ENCODE results near the gene ZG16.

The ZG16 gene

DNA sequence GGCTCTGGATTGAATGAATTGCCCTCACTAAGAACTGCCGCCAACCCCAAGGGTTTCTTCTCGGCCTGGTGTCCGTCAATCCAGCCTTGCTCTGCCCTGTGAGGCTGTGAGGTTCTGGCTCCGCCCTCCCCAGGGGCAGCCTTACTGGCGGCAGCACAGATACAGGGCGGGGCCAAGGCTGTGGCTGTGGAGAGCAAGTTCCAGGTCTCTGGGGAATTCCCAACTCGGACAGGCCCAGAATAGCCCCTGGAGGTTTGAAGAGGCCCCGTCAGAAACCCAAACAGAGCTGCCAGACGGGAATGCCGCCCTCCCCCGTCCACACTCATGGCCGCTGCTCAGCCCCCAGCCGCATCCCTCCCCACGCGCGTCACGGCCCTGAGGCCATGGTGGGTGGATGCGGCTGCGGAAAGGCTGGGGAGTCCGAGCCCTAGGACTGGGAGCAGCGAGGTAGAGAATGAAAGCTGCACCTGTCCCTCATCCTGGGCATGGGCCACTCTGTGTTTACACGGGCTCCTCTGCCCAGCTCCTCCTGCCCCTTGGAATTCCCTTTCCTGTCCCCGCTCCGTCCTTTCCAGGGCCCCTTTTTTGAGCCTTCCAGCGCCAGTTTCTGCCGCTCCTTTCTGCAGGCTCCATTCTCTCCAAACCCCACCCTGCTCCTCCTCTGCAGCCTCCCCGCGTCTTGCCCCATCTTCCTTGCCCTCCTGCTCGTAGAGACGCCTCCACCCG is 33.3 kb downstream of the ZG16 start:
- TF ChIP-seq GATA3 (IDR thresholded peaks at IDR 0.05; ENCODE audit: low read depth, low read length): no peak
- TF ChIP-seq GATA2 (IDR thresholded peaks at IDR 0.05; ENCODE audit: low read depth, low read length): no peak

DNA sequence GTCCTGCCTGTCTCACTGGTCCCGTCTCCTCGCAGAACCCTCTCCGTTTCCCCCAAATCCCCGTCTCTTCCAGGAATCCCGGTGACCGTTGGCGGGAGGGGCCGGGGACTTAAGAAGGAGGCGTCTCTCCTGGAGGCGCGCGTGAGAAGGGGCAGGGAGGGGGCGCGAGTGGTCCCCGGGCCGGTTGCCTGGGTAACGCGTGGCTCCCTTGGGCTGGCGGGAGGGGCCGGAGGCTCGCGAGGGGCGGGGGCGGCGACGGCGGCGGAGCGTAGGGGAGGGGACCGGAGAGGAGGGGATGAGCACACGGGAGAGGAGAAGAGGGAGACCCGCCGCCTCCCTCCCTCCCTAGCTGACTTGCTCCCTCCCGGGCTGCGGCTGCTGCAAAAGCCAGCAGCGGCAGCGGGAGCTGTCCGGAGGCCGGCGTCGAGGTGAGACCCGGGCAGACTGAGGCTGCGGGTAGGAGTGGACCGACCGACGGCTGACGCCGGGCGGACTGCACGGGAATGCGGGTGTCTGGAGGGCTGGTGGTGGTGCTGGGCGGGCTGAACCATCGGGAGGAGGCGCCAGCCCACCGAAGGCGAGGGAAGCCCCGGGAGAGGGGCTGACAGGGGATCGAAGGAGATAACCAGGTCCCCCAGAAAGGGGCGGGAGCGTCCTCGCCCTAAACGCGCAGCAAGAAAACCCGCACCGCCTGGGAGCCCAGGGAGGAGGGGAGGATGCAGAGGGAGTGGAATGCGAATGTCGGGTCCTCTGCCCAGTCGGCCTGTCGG is 34.0 kb downstream of the ZG16 start, which contains the start of gene PRRT2:
Gene PRRT2, plus strand, starts transcription at position 298 of the 770 bp plus-strand sequence. CDS start 862 bp downstream, outside the sequence.
- TF ChIP-seq GATA2 (IDR thresholded peaks at IDR 0.05; ENCODE audit: low read depth, low read length) (no peak), GATA3 (IDR thresholded peaks at IDR 0.05; ENCODE audit: low read depth, low read length) (no peak)

DNA sequence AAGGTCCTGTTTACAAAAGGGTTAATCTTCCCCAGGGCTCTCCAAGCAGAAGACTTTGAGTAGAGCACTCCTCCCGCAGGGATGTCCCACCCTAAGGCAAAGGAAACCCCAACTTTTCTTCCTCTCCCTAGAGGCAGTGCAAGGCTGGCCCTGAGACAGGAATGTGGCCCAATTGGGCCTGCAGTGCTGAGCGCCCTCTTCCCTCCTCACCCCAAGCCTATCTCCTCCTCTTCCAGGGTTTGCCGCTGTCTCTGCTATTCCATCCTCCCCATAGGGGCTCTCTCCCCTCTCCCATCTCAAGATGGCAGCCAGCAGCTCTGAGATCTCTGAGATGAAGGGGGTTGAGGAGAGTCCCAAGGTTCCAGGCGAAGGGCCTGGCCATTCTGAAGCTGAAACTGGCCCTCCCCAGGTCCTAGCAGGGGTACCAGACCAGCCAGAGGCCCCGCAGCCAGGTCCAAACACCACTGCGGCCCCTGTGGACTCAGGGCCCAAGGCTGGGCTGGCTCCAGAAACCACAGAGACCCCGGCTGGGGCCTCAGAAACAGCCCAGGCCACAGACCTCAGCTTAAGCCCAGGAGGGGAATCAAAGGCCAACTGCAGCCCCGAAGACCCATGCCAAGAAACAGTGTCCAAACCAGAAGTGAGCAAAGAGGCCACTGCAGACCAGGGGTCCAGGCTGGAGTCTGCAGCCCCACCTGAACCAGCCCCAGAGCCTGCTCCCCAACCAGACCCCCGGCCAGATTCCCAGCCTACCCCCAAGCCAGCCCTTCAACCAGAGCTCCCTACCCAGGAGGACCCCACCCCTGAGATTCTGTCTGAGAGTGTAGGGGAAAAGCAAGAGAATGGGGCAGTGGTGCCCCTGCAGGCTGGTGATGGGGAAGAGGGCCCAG is 34.9 kb downstream of the ZG16 start:
- no peak for TF ChIP-seq GATA3 (IDR thresholded peaks at IDR 0.05; ENCODE audit: low read depth, low read length)
- TF ChIP-seq GATA2 (IDR thresholded peaks at IDR 0.05; ENCODE audit: low read depth, low read length): no peak

DNA sequence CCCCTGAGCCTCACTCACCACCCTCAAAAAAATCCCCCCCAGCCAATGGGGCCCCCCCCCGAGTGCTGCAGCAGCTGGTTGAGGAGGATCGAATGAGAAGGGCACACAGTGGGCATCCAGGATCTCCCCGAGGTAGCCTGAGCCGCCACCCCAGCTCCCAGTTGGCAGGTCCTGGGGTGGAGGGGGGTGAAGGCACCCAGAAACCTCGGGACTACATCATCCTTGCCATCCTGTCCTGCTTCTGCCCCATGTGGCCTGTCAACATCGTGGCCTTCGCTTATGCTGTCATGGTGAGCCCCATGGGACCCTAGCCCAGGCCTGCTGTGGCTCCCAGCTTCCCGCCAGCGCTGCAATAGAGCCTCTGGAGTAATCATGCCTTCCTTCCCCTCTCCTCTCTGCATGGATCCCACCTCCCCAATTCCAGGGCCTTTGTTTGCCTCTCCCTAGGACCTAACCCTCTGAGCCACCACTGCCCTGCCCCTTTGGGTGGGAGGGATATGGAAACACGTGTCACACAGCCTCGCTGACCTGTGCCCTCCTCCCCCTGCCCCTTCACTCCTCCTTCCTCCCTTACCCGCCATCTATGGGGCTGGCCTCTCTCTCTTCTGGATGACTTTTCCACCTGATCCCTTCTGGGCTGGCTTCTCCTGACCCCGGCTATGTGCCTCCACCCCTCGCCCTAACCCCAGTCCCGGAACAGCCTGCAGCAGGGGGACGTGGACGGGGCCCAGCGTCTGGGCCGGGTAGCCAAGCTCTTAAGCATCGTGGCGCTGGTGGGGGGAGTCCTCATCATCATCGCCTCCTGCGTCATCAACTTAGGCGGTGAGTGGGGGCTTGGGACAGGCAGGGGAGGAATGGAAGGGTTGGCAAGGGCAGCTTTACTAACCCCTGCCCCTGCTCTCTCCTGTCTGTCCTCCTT is 35.8 kb downstream of the ZG16 start:
- TF ChIP-seq GATA2 (IDR thresholded peaks at IDR 0.05; ENCODE audit: low read depth, low read length): no peak
- TF ChIP-seq GATA3 (IDR thresholded peaks at IDR 0.05; ENCODE audit: low read depth, low read length): no peak

DNA sequence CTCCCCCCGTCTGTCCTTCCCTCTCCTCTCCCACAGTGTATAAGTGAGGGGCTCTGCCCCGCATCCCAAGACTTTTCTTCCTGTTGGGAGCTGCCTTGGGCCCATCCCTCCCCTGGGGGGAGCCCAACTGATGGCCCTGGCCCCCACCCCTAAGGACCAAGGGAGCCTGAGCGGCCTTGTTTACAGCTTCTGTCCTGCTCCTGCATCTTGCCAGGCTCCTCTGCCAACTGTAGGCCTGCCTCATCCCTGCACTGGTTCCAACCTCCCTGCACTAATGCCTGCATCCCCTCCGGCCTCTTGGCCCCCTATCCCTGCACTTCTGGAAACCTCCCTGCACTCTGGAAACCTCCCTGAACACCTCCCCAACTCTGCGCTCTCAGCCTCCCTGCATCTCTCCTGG is 36.5 kb downstream of the ZG16 start:
- TF ChIP-seq GATA3 (IDR thresholded peaks at IDR 0.05; ENCODE audit: low read depth, low read length): no peak
- TF ChIP-seq GATA2 (IDR thresholded peaks at IDR 0.05; ENCODE audit: low read depth, low read length): no peak

GRCh38 chr16:29815032-29815721 is 37.1 kb downstream of the ZG16 start:
- TF ChIP-seq GATA2 (IDR thresholded peaks at IDR 0.05; ENCODE audit: low read depth, low read length) (no peak), GATA3 (IDR thresholded peaks at IDR 0.05; ENCODE audit: low read depth, low read length) (no peak)

DNA sequence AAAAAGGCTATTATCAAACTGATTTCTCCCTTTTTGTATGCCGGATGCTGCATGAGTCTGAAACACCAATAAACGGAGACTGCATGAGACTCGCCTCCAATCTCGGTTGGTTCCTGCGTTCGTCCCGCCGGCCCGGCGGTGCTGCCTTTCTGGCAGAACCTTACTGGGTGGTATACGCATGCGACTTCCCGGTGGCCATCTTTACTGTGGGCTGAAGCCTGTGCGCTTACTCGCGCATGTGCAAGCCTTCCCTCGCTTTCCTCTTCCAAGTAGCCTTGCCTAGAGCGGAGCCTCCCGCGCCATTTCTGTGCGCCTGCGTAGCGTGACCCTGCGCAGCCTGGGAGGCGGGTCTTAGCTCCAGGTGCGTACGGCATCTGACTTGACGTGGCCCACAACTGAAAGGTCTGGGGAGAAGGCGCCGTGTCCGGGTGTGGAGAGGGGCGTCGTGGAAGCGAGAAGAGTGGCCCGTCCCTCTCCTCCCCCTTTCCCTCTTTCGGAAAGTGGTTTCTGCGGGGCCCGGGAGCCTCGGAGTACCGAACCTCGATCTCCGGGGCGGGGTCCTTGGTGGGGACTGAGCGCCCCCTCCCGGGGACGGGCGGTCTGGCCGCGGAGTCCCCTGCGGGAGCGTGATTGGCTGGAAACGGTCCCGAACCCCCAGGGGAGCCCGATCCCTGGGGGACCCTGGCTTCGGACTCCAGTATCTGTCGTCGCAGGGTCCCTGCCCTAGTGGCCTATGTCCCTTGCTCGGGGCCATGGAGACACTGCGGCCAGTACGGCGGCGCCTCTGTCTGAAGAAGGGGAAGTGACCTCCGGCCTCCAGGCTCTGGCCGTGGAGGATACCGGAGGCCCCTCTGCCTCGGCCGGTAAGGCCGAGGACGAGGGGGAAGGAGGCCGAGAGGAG is 38.0 kb downstream of the ZG16 start, which contains the start of gene PAGR1:
Gene PAGR1, plus strand, starts transcription at position 360 of the 901 bp plus-strand sequence. Its CDS starts 374 bp downstream, at position 734.
- no peak for TF ChIP-seq GATA2 (IDR thresholded peaks at IDR 0.05; ENCODE audit: low read depth, low read length)
- no peak for TF ChIP-seq GATA3 (IDR thresholded peaks at IDR 0.05; ENCODE audit: low read depth, low read length)

GRCh38 chr16:29816694-29817441 is 38.8 kb downstream of the ZG16 start:
- no peak for TF ChIP-seq GATA3 (IDR thresholded peaks at IDR 0.05; ENCODE audit: low read depth, low read length)
- no peak for TF ChIP-seq GATA2 (IDR thresholded peaks at IDR 0.05; ENCODE audit: low read depth, low read length)

GRCh38 chr16:29818082-29818481 is 40.0 kb downstream of the ZG16 start:
- TF ChIP-seq GATA3 (IDR thresholded peaks at IDR 0.05; ENCODE audit: low read depth, low read length) (no peak), GATA2 (IDR thresholded peaks at IDR 0.05; ENCODE audit: low read depth, low read length) (no peak)

DNA sequence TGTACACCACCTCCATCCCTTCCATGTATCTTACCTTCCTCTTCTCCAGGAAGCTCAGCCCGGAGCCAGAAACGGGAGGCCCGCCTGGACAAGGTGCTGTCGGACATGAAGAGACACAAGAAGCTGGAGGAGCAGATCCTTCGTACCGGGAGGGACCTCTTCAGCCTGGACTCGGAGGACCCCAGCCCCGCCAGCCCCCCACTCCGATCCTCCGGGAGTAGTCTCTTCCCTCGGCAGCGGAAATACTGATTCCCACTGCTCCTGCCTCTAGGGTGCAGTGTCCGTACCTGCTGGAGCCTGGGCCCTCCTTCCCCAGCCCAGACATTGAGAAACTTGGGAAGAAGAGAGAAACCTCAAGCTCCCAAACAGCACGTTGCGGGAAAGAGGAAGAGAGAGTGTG is 41.5 kb downstream of the ZG16 start:
- TF ChIP-seq GATA3 (IDR thresholded peaks at IDR 0.05; ENCODE audit: low read depth, low read length): no peak
- no peak for TF ChIP-seq GATA2 (IDR thresholded peaks at IDR 0.05; ENCODE audit: low read depth, low read length)

DNA sequence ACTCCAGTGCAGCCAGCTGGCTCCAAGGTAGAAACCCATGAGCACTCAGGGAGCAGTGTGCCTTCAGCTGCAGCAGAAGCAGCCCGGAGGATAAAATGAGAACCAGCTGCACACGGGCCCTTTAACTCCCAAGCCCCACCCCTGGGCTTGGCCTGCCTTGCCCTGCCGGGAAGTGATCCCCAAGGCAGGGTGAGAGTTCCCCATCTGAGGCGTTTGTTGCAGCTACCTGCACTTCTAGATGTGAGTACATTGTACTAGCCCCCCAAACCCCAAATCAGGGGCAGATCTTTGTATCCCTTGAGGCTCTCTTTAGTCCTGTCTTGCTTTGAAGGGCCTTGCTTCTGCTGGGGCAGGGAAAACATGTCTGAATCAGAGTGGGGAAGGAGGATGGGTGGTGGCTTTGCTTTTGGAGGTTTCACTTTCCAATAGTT is 42.2 kb downstream of the ZG16 start, which contains the start of gene MVP:
Gene MVP, plus strand, starts transcription at position 192 of the 431 bp plus-strand sequence. CDS start 10,088 bp downstream, outside the sequence.
- TF ChIP-seq GATA2 (IDR thresholded peaks at IDR 0.05; ENCODE audit: low read depth, low read length) (no peak), GATA3 (IDR thresholded peaks at IDR 0.05; ENCODE audit: low read depth, low read length) (no peak)

All from SH-SY5Y (cell line).